H1 (cell line): ENCODE data around the gene HOATZ. TPM values are rescaled to one million over a fixed set of nuclear protein-coding genes. Genes with fewer than 3 reads are reported as not detected.

ENCODE experiments used
- CTCF ChIA-PET: fragments of 300-600 bp; sonication (Branson Sonifier 250); formaldehyde crosslinking; loops from one replicate; lab custom pipeline; 2021; ENCODE audit not compliant: partially characterized antibody; lab: Charles Lee
- POLR2A ChIA-PET: fragments of 300-600 bp; sonication (Branson Sonifier 250); formaldehyde crosslinking; loops from one replicate; lab custom pipeline; 2021; ENCODE audit warnings: inconsistent platforms; ENCODE audit not compliant: partially characterized antibody; lab: Charles Lee
- DNase-seq, 2 experiments: peaks; one replicate each; pipeline versions ENCODE4 v3.0.0 to v3.0.0-alpha.2; 2010 to 2022; ENCODE audit warnings: low spot score in 2 of 2, low read depth in 1 of 2, mixed read lengths in 1 of 2
- FAIRE-seq: peaks from 2 replicates; lab custom pipeline; 2011; peaks lifted over from hg19 to GRCh38; lab: Jason Lieb, UNC
- H2AFZ ChIP-seq: 2 replicates; pipeline ENCODE4 v1.8.1; 2012; ENCODE audit warnings: low read length, inconsistent platforms
- H2AK5ac ChIP-seq: 2 replicates; pipeline ENCODE4 v1.6.1; 2013; ENCODE audit warnings: low read depth, low read length
- H2BK120ac ChIP-seq: replicated peaks from 2 replicates; pipeline ENCODE3; 2013; ENCODE audit warnings: low read depth, low read length, inconsistent platforms
- H2BK12ac ChIP-seq: 2 replicates; pipeline ENCODE4 v1.6.1; 2013; ENCODE audit warnings: low read depth, low read length
- H2BK15ac ChIP-seq: 2 replicates; pipeline ENCODE4 v1.6.1; 2013; ENCODE audit warnings: low read length
- H2BK20ac ChIP-seq: 2 replicates; pipeline ENCODE4 v1.6.1; 2013; ENCODE audit warnings: low read length
- H2BK5ac ChIP-seq: 2 replicates; pipeline ENCODE4 v1.6.1; 2013; ENCODE audit warnings: low read depth, low read length
- H3K14ac ChIP-seq: 2 replicates; pipeline ENCODE4 v1.6.1; 2013; ENCODE audit warnings: inconsistent platforms; ENCODE audit not compliant: insufficient read length
- H3K18ac ChIP-seq: 2 replicates; pipeline ENCODE4 v1.6.1; 2013; ENCODE audit warnings: low read length; ENCODE audit errors: extremely low read depth
- H3K23ac ChIP-seq: 2 replicates; pipeline ENCODE4 v1.6.1; 2013; ENCODE audit warnings: inconsistent platforms; ENCODE audit not compliant: insufficient read length
- H3K23me2 ChIP-seq: 2 replicates; pipeline ENCODE4 v1.6.1; 2013; ENCODE audit warnings: low read depth, low read length
- H3K27ac ChIP-seq: 2 replicates; pipeline ENCODE4 v1.6.1; 2011; ENCODE audit warnings: low read depth, low read length, inconsistent platforms
- H3K27me3 ChIP-seq, 4 experiments: replicated peaks in 1 of 4; 1 replicate in 1 of 4; 2 replicates in 3 of 4; pipeline versions ENCODE4 v1.6.1 to v1.8.1; 2011 to 2013; ENCODE audit warnings: low read length in 3 of 4, mild to moderate bottlenecking in 3 of 4, inconsistent platforms in 2 of 4, mixed read lengths in 2 of 4, moderate library complexity in 1 of 4; ENCODE audit not compliant: control insufficient read depth in 3 of 4, insufficient read depth in 3 of 4; ENCODE audit errors: extremely low read depth in 1 of 4
- H3K36me3 ChIP-seq, 4 experiments: 2 replicates each; pipeline versions ENCODE4 v1.6.1 to v1.8.1; 2011 to 2013; ENCODE audit warnings: mild to moderate bottlenecking in 4 of 4, low read length in 3 of 4, moderate library complexity in 2 of 4, control low read depth in 1 of 4, inconsistent platforms in 1 of 4; ENCODE audit not compliant: insufficient read depth in 4 of 4, control insufficient read depth in 2 of 4
- H3K4ac ChIP-seq: replicated peaks from 2 replicates; pipeline ENCODE3; 2013; ENCODE audit warnings: low read length, low read depth, mixed read lengths, inconsistent platforms; ENCODE audit not compliant: insufficient read length
- H3K4me1 ChIP-seq, 4 experiments: replicated peaks in 1 of 4; 1 replicate in 1 of 4; 2 replicates in 3 of 4; pipeline versions ENCODE4 v1.6.1 to v1.8.1; 2011 to 2013; ENCODE audit warnings: low read length in 3 of 4, inconsistent platforms in 2 of 4, mixed read lengths in 1 of 4; ENCODE audit not compliant: insufficient read depth in 4 of 4, control insufficient read depth in 3 of 4
- H3K4me2 ChIP-seq, 2 experiments: 2 replicates each; pipeline versions ENCODE4 v1.6.1 to v1.8.1; 2011 to 2013; ENCODE audit warnings: low read depth in 2 of 2, low read length in 2 of 2, control low read depth in 1 of 2, inconsistent platforms in 1 of 2, mild to moderate bottlenecking in 1 of 2; ENCODE audit not compliant: insufficient read depth in 1 of 2
- H3K4me3 ChIP-seq, 4 experiments: fragments of 200-600, 300-600 bp in 1 of 4; sonication (generic), shearing (Covaris generic), sonication (Bioruptor Twin) in 1 of 4; 2 replicates each; pipeline versions ENCODE4 v1.5.1 to v1.8.1; 2011 to 2016; ENCODE audit warnings: low read length in 4 of 4, low read depth in 3 of 4, control low read depth in 2 of 4, inconsistent platforms in 2 of 4, mild to moderate bottlenecking in 2 of 4, mixed read lengths in 1 of 4, moderate library complexity in 1 of 4; ENCODE audit not compliant: insufficient read depth in 2 of 4; ENCODE audit errors: extremely low read depth in 1 of 4
- H3K56ac ChIP-seq: replicated peaks from 2 replicates; pipeline ENCODE3; 2013; ENCODE audit warnings: low read depth, mild to moderate bottlenecking, mixed read lengths, low read length, inconsistent platforms; ENCODE audit not compliant: insufficient read length
- H3K79me1 ChIP-seq: 2 replicates; pipeline ENCODE4 v1.6.1; 2013; ENCODE audit warnings: low read depth, low read length, control low read depth
- H3K79me2 ChIP-seq, 2 experiments: 2 replicates each; pipeline versions ENCODE4 v1.6.1 to v1.8.1; 2012 to 2013; ENCODE audit warnings: low read length in 2 of 2, mild to moderate bottlenecking in 2 of 2, inconsistent platforms in 1 of 2; ENCODE audit not compliant: insufficient read depth in 2 of 2, control insufficient read depth in 1 of 2
- H3K9ac ChIP-seq, 4 experiments: replicated peaks in 1 of 4; 1 replicate in 1 of 4; 2 replicates in 3 of 4; pipeline versions ENCODE4 v1.6.1 to v1.8.1; 2011 to 2013; ENCODE audit warnings: low read depth in 3 of 4, low read length in 3 of 4, control low read depth in 2 of 4, mild to moderate bottlenecking in 2 of 4, moderate library complexity in 2 of 4, inconsistent platforms in 1 of 4; ENCODE audit errors: extremely low read depth in 1 of 4
- H3K9me3 ChIP-seq, 2 experiments: 2 replicates each; pipeline versions ENCODE4 v1.6.1 to v1.8.1; 2012 to 2013; ENCODE audit warnings: mild to moderate bottlenecking in 2 of 2, moderate library complexity in 2 of 2, control low read depth in 1 of 2, inconsistent platforms in 1 of 2, low read depth in 1 of 2, low read length in 1 of 2, mixed read lengths in 1 of 2; ENCODE audit not compliant: insufficient read depth in 2 of 2
- H4K20me1 ChIP-seq, 2 experiments: replicated peaks in 1 of 2; 2 replicates each; pipeline versions ENCODE3 to v1.8.1; 2011 to 2013; ENCODE audit warnings: inconsistent platforms in 2 of 2, low read length in 2 of 2, mild to moderate bottlenecking in 1 of 2; ENCODE audit not compliant: insufficient read depth in 2 of 2, control insufficient read depth in 1 of 2
- H4K5ac ChIP-seq: 2 replicates; pipeline ENCODE4 v1.6.1; 2013; ENCODE audit warnings: low read length, low read depth, mixed read lengths, inconsistent platforms; ENCODE audit not compliant: insufficient read length
- H4K8ac ChIP-seq: 2 replicates; pipeline ENCODE4 v1.8.0; 2013; ENCODE audit warnings: mild to moderate bottlenecking, moderate library complexity, low read length, inconsistent platforms; ENCODE audit not compliant: insufficient read depth; ENCODE audit errors: extremely low read depth
- H4K91ac ChIP-seq: replicated peaks from 2 replicates; pipeline ENCODE3; 2013; ENCODE audit warnings: low read length, mixed read lengths, inconsistent platforms; ENCODE audit not compliant: insufficient read length
- BCL11A ChIP-seq, 2 experiments: IDR thresholded peaks; one replicate each; pipeline ENCODE4 v1.6.1; 2011; ENCODE audit warnings: low read depth in 2 of 2, low read length in 2 of 2, mild to moderate bottlenecking in 2 of 2
- CEBPB ChIP-seq: IDR thresholded peaks from 2 replicates; pipeline ENCODE4 v1.6.1; 2012; ENCODE audit warnings: low read depth, low read length
- CHD1 ChIP-seq: IDR thresholded peaks from 2 replicates; pipeline ENCODE4 v1.6.1; 2012; ENCODE audit warnings: low read depth, low read length, improper control_type of control experiment
- CTCF ChIP-seq, 3 experiments: IDR thresholded peaks; 1 replicate in 2 of 3; 2 replicates in 1 of 3; pipeline versions ENCODE4 v1.5.1 to v1.6.1; 2011; ENCODE audit warnings: low read length in 3 of 3, mild to moderate bottlenecking in 3 of 3, inconsistent platforms in 2 of 3, low read depth in 1 of 3, moderate library complexity in 1 of 3; ENCODE audit not compliant: insufficient read depth in 1 of 3; ENCODE audit errors: control extremely low read depth in 1 of 3
- KDM1A ChIP-seq: fragments of 200-600, 300-600 bp; sonication (generic); IDR thresholded peaks from 2 replicates; pipeline ENCODE4 v1.7.1; 2016; ENCODE audit warnings: mild to moderate bottlenecking, low read length, borderline replicate concordance
- KDM5A ChIP-seq: fragments of 200-600 bp; IDR thresholded peaks from 2 replicates; pipeline ENCODE4 v1.7.1; 2012; ENCODE audit warnings: mild to moderate bottlenecking, low read length, inconsistent platforms, mixed read lengths
- MAX ChIP-seq: IDR thresholded peaks from 2 replicates; pipeline ENCODE4 v1.6.1; 2012; ENCODE audit warnings: inconsistent platforms
- ZNF274 ChIP-seq: IDR thresholded peaks from 2 replicates; pipeline ENCODE4 v1.7.0; 2012; ENCODE audit warnings: low read length, borderline replicate concordance; ENCODE audit errors: extremely low read depth
- WGBS, 2 experiments: shearing (Covaris generic) in 1 of 2; methylation state at CpG; one replicate each; pipeline versions ENCODE4 v1.1.6 to v1.1.7; 2013 to 2015; ENCODE audit warnings: low lambda C conversion rate in 2 of 2, mixed read lengths in 2 of 2, inconsistent platforms in 1 of 2, low coverage in 1 of 2, missing lambda C conversion rate in 1 of 2; ENCODE audit not compliant: insufficient replicate concordance in 2 of 2, insufficient coverage in 1 of 2, insufficient read length in 1 of 2; ENCODE audit errors: extremely low coverage in 1 of 2, missing lambda C conversion rate in 1 of 2; 5-methylcytosine and 5-hydroxymethylcytosine counted together
- polyA plus RNA-seq, 7 experiments: library from polyadenylated mRNA; depleted of rRNA in 3 of 7; stranded (reverse) in 5 of 7; unstranded in 2 of 7; fragments of >200 nt in 5 of 7; fragments of 200-250 nt in 2 of 7; gene quantifications; 1 replicate in 5 of 7; 2 replicates in 1 of 7; 4 replicates in 1 of 7; pipeline versions ENCODE4 v1.2.1 to v1.2.3, GENCODE V29; 2011 to 2013; ENCODE audit warnings: missing spikeins in 2 of 7, mixed read lengths in 2 of 7
- total RNA-seq: library from RNA; stranded (reverse); fragmentation: NEBNext Ultra II Directional; extraction: Animal tissue kit (Norgen Biotek cat#: 25700); gene quantifications from 2 replicates; pipeline ENCODE4 v1.2.1, GENCODE V29; 2021
- TF ChIP-seq, protein P1 (sequence below): IDR thresholded peaks from 2 replicates; pipeline ENCODE4 v1.6.1; 2011; ENCODE audit warnings: low read depth, mild to moderate bottlenecking, low read length; ENCODE audit not compliant: insufficient read depth

HOATZ gene
- total and polyA plus RNA-seq, 2 of the 8 experiments (the other 6 are each of a cell fraction or from before 2014, with no cell fraction given) = not detected

DNA sequence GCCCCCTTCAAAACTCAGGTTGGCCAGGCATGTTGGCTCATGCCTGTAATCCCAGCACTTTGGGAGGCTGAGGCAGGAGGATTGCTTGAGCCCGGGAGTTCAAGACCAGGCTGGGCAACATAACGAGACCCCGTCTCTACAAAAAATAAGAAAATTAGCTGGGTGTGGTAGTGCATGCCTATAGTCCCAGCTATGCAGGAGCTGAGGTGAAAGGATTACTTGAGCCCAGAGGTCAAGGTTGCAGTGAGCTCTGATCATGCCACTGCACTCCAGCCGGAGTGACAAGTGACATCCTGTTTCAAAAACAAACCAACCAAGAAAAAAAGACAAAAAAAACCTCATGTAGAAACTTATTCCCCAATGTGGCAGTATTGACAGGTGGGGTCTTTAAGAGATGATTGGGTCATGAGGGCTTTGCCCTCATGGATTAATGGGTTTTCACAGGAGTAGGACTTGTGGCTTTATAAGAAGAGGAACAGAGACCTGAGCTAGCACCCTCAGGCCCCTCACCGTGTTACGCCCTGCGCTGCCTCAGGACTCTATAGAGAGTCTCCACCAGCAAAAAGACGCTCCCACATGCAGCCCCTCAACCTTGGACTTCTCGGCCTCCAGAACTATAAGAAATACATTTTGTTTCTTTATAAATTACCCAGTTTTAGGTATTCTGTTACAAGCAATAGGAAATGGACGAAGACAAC lies 48.3 kb downstream of the HOATZ start:
- H3K18ac ChIP-seq = no peak overlapping the region
- no peak overlapping the region for H4K8ac ChIP-seq
- no peak for DNase-seq
- no peak overlapping the region for H2BK5ac ChIP-seq
- H3K23ac ChIP-seq = no peak overlapping the region
- no peak overlapping the region for H4K91ac ChIP-seq
- no peak overlapping the region; the same call in 1 of the 2 replicates for H2AK5ac ChIP-seq
- H3K36me3 ChIP-seq = no peaks in the 10 kb centered on the region; a peak in 1 of 8 replicates
- no peaks in the 10 kb centered on the region for H4K20me1 ChIP-seq
- H2BK12ac ChIP-seq = no peak overlapping the region
- H3K23me2 ChIP-seq = no peaks in the 10 kb centered on the region
- no peak overlapping the region for H3K4me2 ChIP-seq
- no peak overlapping the region for H3K56ac ChIP-seq
- H3K79me1 ChIP-seq = no peaks in the 10 kb centered on the region
- no peak overlapping the region for H2BK120ac ChIP-seq
- H3K14ac ChIP-seq = no peak overlapping the region
- no peaks in the 10 kb centered on the region for H3K79me2 ChIP-seq
- H4K5ac ChIP-seq = no peak overlapping the region
- CTCF ChIA-PET = interaction anchor here (1.1 to 3.7 kb wide), 10 partner anchors 11 to 270 kb away, joined by 3 to 30 read pairs (median 6); no protein-coding TSS in a partner anchor
- no peak overlapping the region for H3K27ac ChIP-seq
- H3K27me3 ChIP-seq = no peaks in the 10 kb centered on the region
- POLR2A ChIA-PET = no interaction called here
- no peak overlapping the region for H2BK15ac ChIP-seq
- 89% methylated on average over 10 of the region's 10 CpGs; no CpG with 5 or more reads in 1 of the 2 experiments for WGBS, 2 experiments
- H3K9me3 ChIP-seq = no peaks in the 10 kb centered on the region
- no peak overlapping the region; a peak in 1 of 7 replicates for H3K9ac ChIP-seq
- no peak overlapping the region for H3K4me3 ChIP-seq
- no peak for FAIRE-seq
- H2AFZ ChIP-seq = no peak overlapping the region
- H2BK20ac ChIP-seq = no peak overlapping the region
- H3K4ac ChIP-seq = no peak overlapping the region
- H3K4me1 ChIP-seq = peaks cover 0 to 6% (median 4%) of the 10 kb centered on the region in 4 experiments; a peak in 4 of 7 replicates
- no peak for TF ChIP-seq MAX
- TF ChIP-seq, protein P1, sequence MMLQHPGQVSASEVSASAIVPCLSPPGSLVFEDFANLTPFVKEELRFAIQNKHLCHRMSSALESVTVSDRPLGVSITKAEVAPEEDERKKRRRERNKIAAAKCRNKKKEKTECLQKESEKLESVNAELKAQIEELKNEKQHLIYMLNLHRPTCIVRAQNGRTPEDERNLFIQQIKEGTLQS = no peak
- TF ChIP-seq KDM5A = no peak
- no peak for TF ChIP-seq CTCF (IDR thresholded peaks at IDR 0.05; ENCODE audit: control extremely low read depth in 1 of 3, insufficient read depth in 1 of 3, low read depth in 1 of 3, low read length in 3 of 3)
- TF ChIP-seq CEBPB = no peak
- TF ChIP-seq KDM1A = no peak
- no peak for TF ChIP-seq BCL11A (IDR thresholded peaks at IDR 0.05; ENCODE audit: low read depth in 2 of 2, low read length in 2 of 2)
- TF ChIP-seq ZNF274 = no peak
- no peak for TF ChIP-seq CHD1
